Hepatocyte (in vitro differentiated cells): Measurements from ENCODE around the gene TUBAL3. TPM values are rescaled to one million over a fixed set of nuclear protein-coding genes. Genes with fewer than 3 reads are reported as not detected.
A peak's percentile ranks its signal among the peaks of the same experiment; 100 is the strongest.

Experiments used
- DNase-seq: peaks from one replicate; pipeline ENCODE4 v3.0.0-alpha.2; 2016; ENCODE audit warnings: low spot score
- H2AFZ ChIP-seq: fragments of 200-600 bp; sonication (generic); 2 replicates; pipeline ENCODE4 v1.6.0; 2016; ENCODE audit warnings: antibody characterized with exemption, mild to moderate bottlenecking
- H3K27ac ChIP-seq: fragments of 200-600 bp; sonication (generic); 2 replicates; pipeline ENCODE4 v1.5.1; 2016; ENCODE audit warnings: mild to moderate bottlenecking
- H3K27me3 ChIP-seq: fragments of 200-600 bp; sonication (generic); 2 replicates; pipeline ENCODE4 v1.6.1; 2016
- H3K36me3 ChIP-seq: fragments of 200-600 bp; sonication (generic); replicated peaks from 2 replicates; pipeline ENCODE4 v1.5.1; 2016; ENCODE audit warnings: low read depth; ENCODE audit not compliant: insufficient read depth
- H3K4me1 ChIP-seq: fragments of 200-600 bp; sonication (generic); 2 replicates; pipeline ENCODE4 v1.5.1; 2016; ENCODE audit warnings: mild to moderate bottlenecking, moderate library complexity; ENCODE audit not compliant: insufficient read depth
- H3K4me2 ChIP-seq: fragments of 200-600 bp; sonication (generic); 2 replicates; pipeline ENCODE4 v1.6.0; 2016
- H3K4me3 ChIP-seq: fragments of 200-600 bp; sonication (generic); 2 replicates; pipeline ENCODE4 v1.5.1; 2016; ENCODE audit warnings: mild to moderate bottlenecking
- H3K79me2 ChIP-seq: fragments of 200-600 bp; sonication (generic); 2 replicates; pipeline ENCODE4 v1.6.0; 2017; ENCODE audit warnings: mild to moderate bottlenecking
- H3K9me2 ChIP-seq: fragments of 200-600 bp; sonication (generic); replicated peaks from 2 replicates; pipeline ENCODE4 v1.6.0; 2017; ENCODE audit warnings: mild to moderate bottlenecking; ENCODE audit not compliant: insufficient read depth
- H3K9me3 ChIP-seq: fragments of 200-600 bp; sonication (generic); 2 replicates; pipeline ENCODE4 v1.5.1; 2016; ENCODE audit warnings: low read depth, mild to moderate bottlenecking
- H4K20me1 ChIP-seq: fragments of 200-600 bp; sonication (generic); 2 replicates; pipeline ENCODE4 v1.6.0; 2016; ENCODE audit warnings: mild to moderate bottlenecking; ENCODE audit not compliant: insufficient read depth, poor library complexity, severe bottlenecking
- EZH2 ChIP-seq: fragments of 200-600 bp; sonication (generic); IDR thresholded peaks from 2 replicates; pipeline ENCODE4 v1.6.1; 2016; ENCODE audit warnings: antibody characterized with exemption, mild to moderate bottlenecking, borderline replicate concordance
- EZH2phosphoT487 ChIP-seq: fragments of 200-600 bp; sonication (generic); IDR thresholded peaks from one replicate; pipeline ENCODE4 v1.6.1; 2018; ENCODE audit warnings: antibody characterized with exemption, mild to moderate bottlenecking, low read depth, moderate library complexity; ENCODE audit not compliant: unreplicated experiment, severe bottlenecking
- WGBS: methylation state at CpG from one replicate; pipeline ENCODE4 v1.1.6; 2016; ENCODE audit warnings: low lambda C conversion rate; ENCODE audit errors: missing lambda C conversion rate; 5-methylcytosine and 5-hydroxymethylcytosine counted together
- polyA plus RNA-seq: library from polyadenylated mRNA; unstranded; fragments of >200 nt; fragmentation: Nextera tagmentation; extraction: Ambion mirVana; gene quantifications from 2 replicates; pipeline ENCODE4 v1.2.1, GENCODE V29; 2016
- total RNA-seq: library from RNA; depleted of rRNA; stranded (reverse); fragments of >200 nt; gene quantifications from 2 replicates; pipeline ENCODE4 v1.2.3, GENCODE V29; 2014
- TF ChIP-seq, protein P1 (sequence below): fragments of 200-600 bp; sonication (generic); IDR thresholded peaks from 2 replicates; pipeline ENCODE4 v1.5.1; 2016; ENCODE audit warnings: antibody characterized with exemption, mild to moderate bottlenecking; ENCODE audit not compliant: poor library complexity

TUBAL3 gene
- total and polyA plus RNA-seq, 2 experiments from 2014 or later = 0.58 to 1.7 TPM

DNA sequence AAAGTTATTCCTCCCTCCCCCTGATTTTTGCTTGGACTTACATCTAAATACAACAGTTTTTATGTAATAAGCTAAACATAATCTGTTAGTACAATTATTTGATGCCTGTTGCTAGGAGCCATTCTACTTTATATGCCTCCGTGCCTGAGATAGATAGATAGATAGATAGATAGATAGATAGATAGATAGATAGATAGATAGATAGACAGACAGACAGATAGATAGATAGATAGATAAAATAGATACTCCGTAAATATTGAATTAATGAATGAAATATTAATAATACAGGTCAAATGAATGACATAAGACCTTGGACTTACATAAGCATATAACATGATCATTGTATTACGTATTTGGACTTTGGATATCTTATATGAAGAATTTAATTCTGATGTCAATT, 30.7 kb upstream of the TUBAL3 start:
- TF ChIP-seq EZH2phosphoT487 (no peak), EZH2 (no peak)
- TF ChIP-seq, protein P1, sequence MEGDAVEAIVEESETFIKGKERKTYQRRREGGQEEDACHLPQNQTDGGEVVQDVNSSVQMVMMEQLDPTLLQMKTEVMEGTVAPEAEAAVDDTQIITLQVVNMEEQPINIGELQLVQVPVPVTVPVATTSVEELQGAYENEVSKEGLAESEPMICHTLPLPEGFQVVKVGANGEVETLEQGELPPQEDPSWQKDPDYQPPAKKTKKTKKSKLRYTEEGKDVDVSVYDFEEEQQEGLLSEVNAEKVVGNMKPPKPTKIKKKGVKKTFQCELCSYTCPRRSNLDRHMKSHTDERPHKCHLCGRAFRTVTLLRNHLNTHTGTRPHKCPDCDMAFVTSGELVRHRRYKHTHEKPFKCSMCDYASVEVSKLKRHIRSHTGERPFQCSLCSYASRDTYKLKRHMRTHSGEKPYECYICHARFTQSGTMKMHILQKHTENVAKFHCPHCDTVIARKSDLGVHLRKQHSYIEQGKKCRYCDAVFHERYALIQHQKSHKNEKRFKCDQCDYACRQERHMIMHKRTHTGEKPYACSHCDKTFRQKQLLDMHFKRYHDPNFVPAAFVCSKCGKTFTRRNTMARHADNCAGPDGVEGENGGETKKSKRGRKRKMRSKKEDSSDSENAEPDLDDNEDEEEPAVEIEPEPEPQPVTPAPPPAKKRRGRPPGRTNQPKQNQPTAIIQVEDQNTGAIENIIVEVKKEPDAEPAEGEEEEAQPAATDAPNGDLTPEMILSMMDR = no peak
- Histone ChIP-seq H3K79me2 (peaks cover 4% of the 10 kb centered on the region), H3K27ac (no peak overlapping the region)

GRCh38 chr10:5434017-5434753, 29.6 kb upstream of the TUBAL3 start:
- no peaks in the 10 kb centered on the region for H3K27me3 ChIP-seq
- no peak overlapping the region for H2AFZ ChIP-seq
- no peaks in the 10 kb centered on the region for H4K20me1 ChIP-seq
- no peak overlapping the region for H3K4me2 ChIP-seq
- WGBS = 63% methylated on average over 3 of the region's 3 CpGs
- TF ChIP-seq, protein P1 = peak; percentile 67
- TF ChIP-seq EZH2phosphoT487 = no peak
- peak; percentile 70 for DNase-seq
- no peaks in the 10 kb centered on the region for H3K36me3 ChIP-seq
- no peak overlapping the region for H3K4me3 ChIP-seq
- no peaks in the 10 kb centered on the region for H3K9me3 ChIP-seq
- H3K27ac ChIP-seq = no peak overlapping the region
- H3K79me2 ChIP-seq = peaks cover 4% of the 10 kb centered on the region
- no peaks in the 10 kb centered on the region for H3K4me1 ChIP-seq
- H3K9me2 ChIP-seq = no peaks in the 10 kb centered on the region

More for the DNA sequence above, 30.7 kb upstream of the TUBAL3 start:
- 96% methylated on average over 3 of the region's 3 CpGs for WGBS
- H2AFZ ChIP-seq = no peak overlapping the region
- H3K27me3 ChIP-seq = no peaks in the 10 kb centered on the region
- no peaks in the 10 kb centered on the region for H3K9me2 ChIP-seq
- H3K4me1 ChIP-seq = no peaks in the 10 kb centered on the region
- no peak overlapping the region for H3K4me2 ChIP-seq
- no peak overlapping the region for H3K4me3 ChIP-seq
- H3K36me3 ChIP-seq = no peaks in the 10 kb centered on the region
- no peaks in the 10 kb centered on the region for H3K9me3 ChIP-seq
- no peak for DNase-seq
- no peaks in the 10 kb centered on the region for H4K20me1 ChIP-seq

- WGBS = 43% methylated on average over 1 of the region's 1 CpG
- H3K4me2 ChIP-seq = no peak overlapping the region
- no peak overlapping the region for H3K27ac ChIP-seq
- TF ChIP-seq, protein P1 = no peak
- TF ChIP-seq EZH2phosphoT487 (no peak), EZH2 (no peak)
- no peaks in the 10 kb centered on the region for H3K9me3 ChIP-seq
- no peaks in the 10 kb centered on the region for H3K27me3 ChIP-seq
- DNase-seq = no peak
- no peak overlapping the region for H3K4me3 ChIP-seq
- peaks cover 4% of the 10 kb centered on the region for H3K79me2 ChIP-seq
- H3K4me1 ChIP-seq = no peaks in the 10 kb centered on the region
- H4K20me1 ChIP-seq = no peaks in the 10 kb centered on the region
- no peak overlapping the region for H2AFZ ChIP-seq
- H3K36me3 ChIP-seq = no peaks in the 10 kb centered on the region
- no peaks in the 10 kb centered on the region for H3K9me2 ChIP-seq
These were observed 28.6 kb upstream of the TUBAL3 start for GRCh38 chr10:5433182-5433581.
